NT2/D1 (cell line): ENCODE measurements around the gene CCDC24.

Experiments
- DNase-seq: peaks from one replicate; pipeline ENCODE4 v3.0.0-alpha.2; 2011; ENCODE audit warnings: low read depth, low spot score
- H3K27me3 ChIP-seq: 2 replicates; pipeline ENCODE4 v1.6.0; 2011; ENCODE audit warnings: mild to moderate bottlenecking; ENCODE audit not compliant: insufficient read length, insufficient read depth
- H3K36me3 ChIP-seq: 2 replicates; pipeline ENCODE4 v1.6.1; 2011; ENCODE audit warnings: mild to moderate bottlenecking, low read length, mixed read lengths; ENCODE audit not compliant: insufficient read depth, insufficient read length
- H3K4me1 ChIP-seq: 2 replicates; pipeline ENCODE4 v1.5.1; 2011; ENCODE audit not compliant: insufficient read depth, insufficient read length
- H3K4me3 ChIP-seq: 2 replicates; pipeline ENCODE4 v1.5.1; 2011; ENCODE audit warnings: low read depth; ENCODE audit not compliant: insufficient read length
- H3K9ac ChIP-seq: 2 replicates; pipeline ENCODE4 v1.6.0; 2011; ENCODE audit warnings: low read depth; ENCODE audit not compliant: insufficient read length
- H3K9me3 ChIP-seq: 2 replicates; pipeline ENCODE4 v1.5.1; 2011; ENCODE audit warnings: mild to moderate bottlenecking, low read length; ENCODE audit not compliant: insufficient read depth
- SUZ12 ChIP-seq: IDR thresholded peaks from 2 replicates; pipeline ENCODE4 v1.6.1; 2011; ENCODE audit not compliant: insufficient read length, insufficient read depth; ENCODE audit errors: extremely low read depth
- YY1 ChIP-seq: IDR thresholded peaks from 2 replicates; pipeline ENCODE4 v1.6.1; 2011; ENCODE audit not compliant: insufficient read length, insufficient read depth
- ZNF274 ChIP-seq: IDR thresholded peaks from 2 replicates; pipeline ENCODE4 v1.6.1; 2011; ENCODE audit warnings: mild to moderate bottlenecking, low read depth, low read length

The CCDC24 gene

GRCh38 chr1:44002606-44003157 lies 11.3 kb downstream of the CCDC24 start:
- Histone ChIP-seq H3K4me1 (peaks cover 10% of the 10 kb centered on the region), H3K27me3 (no peaks in the 10 kb centered on the region), H3K9me3 (no peaks in the 10 kb centered on the region), H3K36me3 (peaks cover 45% of the 10 kb centered on the region), H3K9ac (no peak overlapping the region), H3K4me3 (no peak overlapping the region)
- no peak for DNase-seq
- TF ChIP-seq SUZ12 (no peak), ZNF274 (no peak), YY1 (no peak)

DNA sequence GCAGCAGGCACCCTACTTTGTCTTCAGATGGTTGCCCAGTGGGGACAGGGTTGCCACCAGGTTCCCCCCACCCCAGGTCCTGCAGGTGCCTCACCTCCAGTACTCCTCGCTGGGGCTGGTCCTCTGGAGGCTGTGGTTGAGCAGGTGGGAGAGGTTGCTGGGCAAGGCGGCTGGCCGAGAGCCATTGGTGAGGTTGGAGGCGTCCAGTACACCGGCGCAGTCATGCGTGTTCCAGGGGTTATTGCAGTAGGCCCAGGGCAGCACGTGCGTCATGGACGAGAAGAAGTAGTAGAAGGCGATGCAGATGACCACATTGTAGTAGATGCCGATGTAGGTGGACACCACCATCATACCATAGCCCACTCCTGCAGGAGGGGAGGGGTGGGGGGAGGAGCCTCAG lies 16.9 kb downstream of the CCDC24 start:
- H3K27me3 ChIP-seq: no peaks in the 10 kb centered on the region
- no peak for DNase-seq
- no peak overlapping the region for H3K4me3 ChIP-seq
- H3K9me3 ChIP-seq: no peaks in the 10 kb centered on the region
- H3K36me3 ChIP-seq: peaks cover 25% of the 10 kb centered on the region
- no peak overlapping the region for H3K9ac ChIP-seq
- H3K4me1 ChIP-seq: peaks cover 19% of the 10 kb centered on the region
- TF ChIP-seq ZNF274 (no peak), SUZ12 (no peak), YY1 (no peak)

DNA sequence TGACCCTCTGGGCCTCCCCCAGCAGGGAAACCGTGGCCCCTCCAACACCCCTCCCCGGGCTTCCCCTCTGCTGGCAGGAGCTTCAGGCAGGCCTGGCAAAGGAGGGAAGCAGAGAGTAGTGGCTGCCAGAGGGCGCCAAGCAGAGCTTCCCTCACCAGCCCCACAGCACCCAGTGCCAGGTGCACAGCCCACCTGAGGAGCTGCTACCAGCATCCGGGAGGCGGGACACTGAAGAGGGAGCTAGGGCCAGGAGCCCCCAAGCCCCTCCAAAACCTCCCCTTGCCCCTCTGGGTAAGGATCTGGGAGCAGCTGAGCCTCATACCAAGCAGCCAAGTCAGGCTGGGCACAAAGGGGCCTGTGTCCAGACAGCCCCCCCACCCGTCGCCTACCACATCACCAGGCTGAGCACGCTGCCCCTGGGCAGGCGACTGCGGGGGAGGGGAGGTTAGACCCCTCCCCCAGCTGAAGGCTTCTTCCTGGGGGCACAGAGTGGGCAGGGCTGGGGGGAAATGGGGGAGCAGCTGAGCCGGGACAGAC lies 19.6 kb downstream of the CCDC24 start:
- no peaks in the 10 kb centered on the region for H3K27me3 ChIP-seq
- peaks cover 17% of the 10 kb centered on the region for H3K36me3 ChIP-seq
- H3K4me3 ChIP-seq: no peak overlapping the region
- H3K9ac ChIP-seq: no peak overlapping the region
- no peaks in the 10 kb centered on the region for H3K9me3 ChIP-seq
- H3K4me1 ChIP-seq: peaks cover 25% of the 10 kb centered on the region
- DNase-seq: no peak
- no peak for TF ChIP-seq SUZ12
- no peak for TF ChIP-seq ZNF274
- TF ChIP-seq YY1: no peak

DNA sequence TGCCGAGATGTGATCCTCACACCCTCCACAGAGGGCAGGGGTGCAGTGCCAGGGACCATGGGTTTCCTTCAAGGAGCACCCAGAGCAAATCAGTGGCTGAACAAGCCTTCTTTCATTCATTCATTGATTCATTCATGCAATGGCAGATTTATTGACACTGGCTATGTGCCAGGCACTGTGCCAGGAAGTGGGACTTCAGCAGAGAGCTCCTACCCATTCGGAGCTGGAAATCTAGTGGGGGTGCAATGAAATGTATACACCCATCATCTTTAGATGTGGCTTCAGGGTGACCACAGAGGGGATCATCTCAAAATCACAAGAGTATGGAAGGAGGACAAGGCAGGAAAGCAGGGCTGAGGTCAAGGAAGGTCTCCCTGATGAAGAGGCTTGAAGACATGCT lies 21.0 kb downstream of the CCDC24 start:
- H3K9me3 ChIP-seq: no peaks in the 10 kb centered on the region
- TF ChIP-seq SUZ12 (no peak), YY1 (no peak), ZNF274 (no peak)
- H3K27me3 ChIP-seq: no peaks in the 10 kb centered on the region
- no peak for DNase-seq
- H3K4me3 ChIP-seq: no peak overlapping the region
- peaks cover 17% of the 10 kb centered on the region for H3K36me3 ChIP-seq
- H3K4me1 ChIP-seq: peaks cover 29% of the 10 kb centered on the region
- no peak overlapping the region for H3K9ac ChIP-seq

- Histone ChIP-seq H3K9ac (no peak overlapping the region), H3K4me3 (no peak overlapping the region), H3K36me3 (peaks cover 14% of the 10 kb centered on the region), H3K9me3 (no peaks in the 10 kb centered on the region), H3K27me3 (no peaks in the 10 kb centered on the region), H3K4me1 (peaks cover 29% of the 10 kb centered on the region)
- no peak for TF ChIP-seq SUZ12
- TF ChIP-seq ZNF274: no peak
- no peak for TF ChIP-seq YY1
- DNase-seq: no peak
Measured at GRCh38 chr1:44012941-44013609, 21.7 kb downstream of the CCDC24 start.

- TF ChIP-seq ZNF274 (no peak), YY1 (no peak)
- H3K36me3 ChIP-seq: peaks cover 10% of the 10 kb centered on the region
- no peak overlapping the region for H3K4me3 ChIP-seq
- no peaks in the 10 kb centered on the region for H3K27me3 ChIP-seq
- no peak for DNase-seq
- peak overlapping the region; percentile 5 for H3K9ac ChIP-seq
- H3K4me1 ChIP-seq: peaks cover 29% of the 10 kb centered on the region
- no peaks in the 10 kb centered on the region for H3K9me3 ChIP-seq
Measured at GRCh38 chr1:44013949-44014348, 22.6 kb downstream of the CCDC24 start.

GRCh38 chr1:44014365-44015104 lies 23.1 kb downstream of the CCDC24 start:
- no peak for DNase-seq
- peak overlapping the region; percentile 5 for H3K9ac ChIP-seq
- H3K4me3 ChIP-seq: no peak overlapping the region
- peaks cover 32% of the 10 kb centered on the region for H3K4me1 ChIP-seq
- no peak for TF ChIP-seq YY1
- TF ChIP-seq SUZ12: no peak
- TF ChIP-seq ZNF274: no peak
- peaks cover 14% of the 10 kb centered on the region for H3K36me3 ChIP-seq
- H3K9me3 ChIP-seq: no peaks in the 10 kb centered on the region
- H3K27me3 ChIP-seq: no peaks in the 10 kb centered on the region
